GOT3 (cell line): Measurements from ENCODE around the gene DAZ1.
"Not testable (repeated sequence)": the region's sequence is repeated elsewhere in the genome, so short reads cannot be mapped to it uniquely, and the experiment has no call there.

Experiments
- DNase-seq: peaks from one replicate; lab custom pipeline; 2025; ENCODE audit warnings: mixed read lengths; lab: John Stamatoyannopoulos, UW

Gene DAZ1, protein sequence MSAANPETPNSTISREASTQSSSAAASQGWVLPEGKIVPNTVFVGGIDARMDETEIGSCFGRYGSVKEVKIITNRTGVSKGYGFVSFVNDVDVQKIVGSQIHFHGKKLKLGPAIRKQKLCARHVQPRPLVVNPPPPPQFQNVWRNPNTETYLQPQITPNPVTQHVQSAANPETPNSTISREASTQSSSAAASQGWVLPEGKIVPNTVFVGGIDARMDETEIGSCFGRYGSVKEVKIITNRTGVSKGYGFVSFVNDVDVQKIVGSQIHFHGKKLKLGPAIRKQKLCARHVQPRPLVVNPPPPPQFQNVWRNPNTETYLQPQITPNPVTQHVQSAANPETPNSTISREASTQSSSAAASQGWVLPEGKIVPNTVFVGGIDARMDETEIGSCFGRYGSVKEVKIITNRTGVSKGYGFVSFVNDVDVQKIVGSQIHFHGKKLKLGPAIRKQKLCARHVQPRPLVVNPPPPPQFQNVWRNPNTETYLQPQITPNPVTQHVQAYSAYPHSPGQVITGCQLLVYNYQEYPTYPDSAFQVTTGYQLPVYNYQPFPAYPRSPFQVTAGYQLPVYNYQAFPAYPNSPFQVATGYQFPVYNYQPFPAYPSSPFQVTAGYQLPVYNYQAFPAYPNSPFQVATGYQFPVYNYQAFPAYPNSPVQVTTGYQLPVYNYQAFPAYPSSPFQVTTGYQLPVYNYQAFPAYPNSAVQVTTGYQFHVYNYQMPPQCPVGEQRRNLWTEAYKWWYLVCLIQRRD

DNA sequence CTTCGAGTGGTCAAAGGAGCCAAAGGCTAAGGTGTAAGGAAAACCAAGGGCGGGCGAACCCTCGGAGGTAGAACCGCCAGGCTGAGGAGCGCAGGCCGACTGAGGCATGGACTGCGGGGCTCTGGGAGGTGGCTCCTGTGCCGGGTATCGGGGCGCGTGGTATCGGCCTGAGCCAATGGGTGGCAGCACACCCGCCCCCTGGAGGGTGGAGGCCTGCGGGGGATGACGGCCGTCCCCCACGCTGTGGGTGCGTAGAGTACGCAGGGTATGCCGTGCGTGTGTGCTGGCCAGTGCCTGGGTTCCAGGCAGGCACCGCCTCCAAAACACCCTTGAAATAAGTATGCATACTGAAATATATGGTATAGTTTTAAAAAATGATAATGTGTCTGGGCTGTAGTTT is at the start of gene DAZ1:
DAZ1 (minus strand) TSS at position 101 of the 400 bp plus-strand sequence. CDS start 208 bp downstream, outside the sequence.
- not testable (repeated sequence) for DNase-seq

- not testable (repeated sequence) for DNase-seq
Observed at GRCh38 chrY:23219233-23219632, 20.4 kb upstream of the DAZ1 start, which contains the start of gene DAZ2. Gene DAZ2 (plus strand): TSS chrY:23219533. CDS start chrY:23219741, 208 bp downstream.

- DNase-seq: not testable (repeated sequence)
Observed at GRCh38 chrY:23210681-23211080, 11.9 kb upstream of the DAZ1 start.

DNA sequence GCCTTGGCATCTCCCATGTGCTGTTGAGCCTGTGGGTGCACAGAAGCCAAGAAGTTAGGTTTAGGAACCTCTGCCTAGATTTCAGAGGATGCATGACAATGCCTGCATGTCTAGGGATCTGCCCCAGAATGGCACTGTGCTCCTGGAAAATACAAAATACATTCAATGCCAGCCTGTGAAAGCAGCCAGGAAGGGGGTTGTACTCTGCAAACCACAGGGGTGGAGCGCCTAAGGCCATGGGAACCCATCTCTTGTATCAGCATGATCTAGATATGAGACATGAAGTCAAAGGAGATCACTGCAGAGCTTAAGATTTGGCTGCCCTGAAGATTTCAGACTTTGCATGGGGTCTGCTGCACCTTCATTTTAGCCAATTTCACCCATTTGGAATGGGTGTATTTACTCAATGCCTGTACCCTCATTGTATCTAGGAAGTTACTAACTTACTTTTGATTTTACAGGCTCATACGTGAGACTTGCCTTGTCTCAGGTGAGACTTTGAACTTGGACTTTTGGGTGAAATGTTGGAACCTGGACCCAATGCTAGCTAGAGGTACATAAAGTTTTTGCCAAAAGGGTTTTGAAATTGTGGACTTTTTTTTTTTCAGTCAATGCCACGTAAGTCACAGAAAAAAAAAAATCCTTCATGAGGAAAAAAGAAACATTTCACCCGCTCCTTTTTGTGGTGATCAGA is 11.1 kb upstream of the DAZ1 start:
- DNase-seq: not testable (repeated sequence)

- not testable (repeated sequence) for DNase-seq
Observed at GRCh38 chrY:23207455-23207854, 8.6 kb upstream of the DAZ1 start.
